SK-N-SH (cell line): Measurements from ENCODE around the gene TFPI. TPM values are rescaled to one million over a fixed set of nuclear protein-coding genes. Genes with fewer than 3 reads are reported as not detected.

Experiments used
- CTCF ChIA-PET: fragments of 300-600, 350-600 bp; formaldehyde crosslinking; extraction: SDS; loops from one replicate; lab custom pipeline; 2021; lab: Yijun Ruan, JAX
- POLR2A ChIA-PET: fragments of 350-600 bp; sonication (Branson Sonifier 250); formaldehyde crosslinking; extraction: SDS; loops from one replicate; lab custom pipeline; 2020; ENCODE audit warnings: antibody characterized with exemption, inconsistent platforms; lab: Yijun Ruan, JAX
- DNase-seq: peaks from one replicate; pipeline ENCODE4 v3.0.0; 2012
- H2AFZ ChIP-seq: fragments of 200-600 bp; sonication (generic); 2 replicates; pipeline ENCODE4 v1.8.1; 2016; ENCODE audit warnings: antibody characterized with exemption, mild to moderate bottlenecking, low read depth
- H3F3A ChIP-seq: fragments of 200-600 bp; sonication (generic); replicated peaks from 2 replicates; pipeline ENCODE3; 2016; ENCODE audit warnings: antibody characterized with exemption, mild to moderate bottlenecking; ENCODE audit not compliant: insufficient read depth
- H3K27ac ChIP-seq, 2 experiments: fragments of 200-500 bp in 1 of 2; fragments of 200-600 bp in 1 of 2; sonication (Bioruptor generic) in 1 of 2; sonication (generic), shearing (Covaris generic) in 1 of 2; 2 replicates each; pipeline versions ENCODE4 v1.5.1 to v1.6.1; 2014 to 2016; ENCODE audit warnings: low read depth in 2 of 2, inconsistent platforms in 1 of 2, low read length in 1 of 2, mild to moderate bottlenecking in 1 of 2, mixed read lengths in 1 of 2
- H3K27me3 ChIP-seq: fragments of 200-600 bp; sonication (generic), shearing (Covaris generic); 2 replicates; pipeline ENCODE4 v1.6.1; 2016; ENCODE audit warnings: mixed run types; ENCODE audit not compliant: insufficient read depth
- H3K36me3 ChIP-seq, 2 experiments: fragments of 200-500 bp in 1 of 2; fragments of 200-600 bp in 1 of 2; sonication (Bioruptor generic) in 1 of 2; sonication (generic) in 1 of 2; replicated peaks in 1 of 2; 2 replicates each; pipeline versions ENCODE3 to v1.5.1; 2014 to 2016; ENCODE audit warnings: low read length in 1 of 2, mild to moderate bottlenecking in 1 of 2; ENCODE audit not compliant: insufficient read depth in 2 of 2, control insufficient read depth in 1 of 2
- H3K4me1 ChIP-seq, 2 experiments: fragments of 200-500 bp in 1 of 2; fragments of 200-600 bp in 1 of 2; sonication (Bioruptor generic) in 1 of 2; sonication (generic), shearing (Covaris generic) in 1 of 2; 2 replicates each; pipeline versions ENCODE4 v1.5.1 to v1.6.1; 2014 to 2016; ENCODE audit warnings: low read depth in 1 of 2, low read length in 1 of 2, mixed run types in 1 of 2; ENCODE audit not compliant: insufficient read depth in 2 of 2, control insufficient read depth in 1 of 2
- H3K4me2 ChIP-seq: fragments of 200-600 bp; sonication (generic), shearing (Covaris generic); 2 replicates; pipeline ENCODE4 v1.6.1; 2017; ENCODE audit warnings: mixed run types
- H3K4me3 ChIP-seq, 2 experiments: fragments of 200-500 bp in 1 of 2; fragments of 200-600 bp in 1 of 2; sonication (Bioruptor generic) in 1 of 2; sonication (generic), shearing (Covaris generic) in 1 of 2; 2 replicates each; pipeline versions ENCODE4 v1.5.1 to v1.8.1; 2014 to 2016; ENCODE audit warnings: low read depth in 2 of 2, inconsistent platforms in 1 of 2, low read length in 1 of 2, mild to moderate bottlenecking in 1 of 2, mixed read lengths in 1 of 2, moderate library complexity in 1 of 2
- H3K79me2 ChIP-seq: fragments of 200-600 bp; sonication (generic); 2 replicates; pipeline ENCODE4 v1.8.1; 2017; ENCODE audit warnings: mild to moderate bottlenecking; ENCODE audit not compliant: insufficient read depth
- H3K9ac ChIP-seq: fragments of 200-600 bp; sonication (generic); 2 replicates; pipeline ENCODE4 v1.6.1; 2017; ENCODE audit warnings: mixed run types
- H3K9me2 ChIP-seq: fragments of 200-600 bp; sonication (generic); 2 replicates; pipeline ENCODE4 v1.6.1; 2017; ENCODE audit warnings: mixed run types
- H3K9me3 ChIP-seq: fragments of 200-600 bp; sonication (generic); 2 replicates; pipeline ENCODE4 v1.6.1; 2017; ENCODE audit warnings: mixed run types, mild to moderate bottlenecking, moderate library complexity
- H4K20me1 ChIP-seq: fragments of 200-600 bp; sonication (generic); 2 replicates; pipeline ENCODE4 v1.6.1; 2017; ENCODE audit warnings: mild to moderate bottlenecking, mixed run types; ENCODE audit not compliant: insufficient read depth
- CHD2 ChIP-seq: fragments of 150-350 bp; IDR thresholded peaks from 2 replicates; pipeline ENCODE4 v1.6.1; 2018; ENCODE audit warnings: low read length; ENCODE audit not compliant: partially characterized antibody
- CTCF ChIP-seq: fragments of 200-600 bp; sonication (generic); IDR thresholded peaks from 2 replicates; pipeline ENCODE4 v1.6.1; 2017; ENCODE audit warnings: antibody characterized with exemption, mild to moderate bottlenecking, moderate library complexity
- GABPA ChIP-seq: IDR thresholded peaks from 2 replicates; pipeline ENCODE4 v1.4.0; 2012; ENCODE audit warnings: low read depth, mild to moderate bottlenecking
- IRF3 ChIP-seq: fragments of 150-350 bp; IDR thresholded peaks from 2 replicates; pipeline ENCODE4 v1.6.1; 2016; ENCODE audit warnings: mild to moderate bottlenecking, low read depth, low read length
- RAD21 ChIP-seq: IDR thresholded peaks from 2 replicates; pipeline ENCODE4 v1.6.1; 2012; ENCODE audit warnings: mild to moderate bottlenecking, low read length
- RFX5 ChIP-seq: IDR thresholded peaks from 2 replicates; pipeline ENCODE4 v1.6.1; 2012; ENCODE audit warnings: mild to moderate bottlenecking, improper control_type of control experiment, low read length
- SIN3A ChIP-seq: IDR thresholded peaks from 2 replicates; pipeline ENCODE4 v1.6.1; 2012; ENCODE audit warnings: low read depth, mild to moderate bottlenecking, low read length, moderate library complexity, borderline replicate concordance
- WGBS: methylation state at CpG from one replicate; pipeline ENCODE4 v1.1.6; 2017; ENCODE audit warnings: low lambda C conversion rate; 5-methylcytosine and 5-hydroxymethylcytosine counted together
- polyA plus RNA-seq, 3 experiments: library from polyadenylated mRNA; depleted of rRNA; stranded (reverse); fragments of >200 nt; gene quantifications; 2 replicates each; pipeline ENCODE4 v1.2.3, GENCODE V29; 2012
- TF ChIP-seq, protein P1 (sequence below): IDR thresholded peaks from 2 replicates; pipeline ENCODE4 v1.4.0; 2012; ENCODE audit warnings: low read depth, borderline replicate concordance

TFPI gene
- polyA plus RNA-seq, 1 of the 3 experiments (the other 2 are of a cell fraction), result 2.1 TPM

GRCh38 chr2:187502467-187502866 lies 51.8 kb downstream of the TFPI start:
- WGBS, result 85% methylated on average over 2 of the region's 2 CpGs

More at GRCh38 chr2:187502467-187502866, 51.8 kb downstream of the TFPI start:
- H3K36me3 ChIP-seq, result no peaks in the 10 kb centered on the region
- ChIA-PET POLR2A (no interaction called here), CTCF (interaction anchor here (1.3 to 8.6 kb wide), 5 partner anchors 66 to 1910 kb away, joined by 3 to 335 read pairs (median 4); no protein-coding TSS in a partner anchor)
- no peaks in the 10 kb centered on the region for H3K27me3 ChIP-seq
- H3K27ac ChIP-seq, result no peak overlapping the region; a peak in 1 of 4 replicates
- peak overlapping the region; percentile 71; the same call in 1 of the 2 replicates for H2AFZ ChIP-seq
- no peaks in the 10 kb centered on the region for H3K9me3 ChIP-seq
- no peak for DNase-seq
- H3K9me2 ChIP-seq, result no peaks in the 10 kb centered on the region; the same call in 1 of the 2 replicates
- H3K4me1 ChIP-seq, result peaks cover 11 to 21% of the 10 kb centered on the region in 2 experiments
- H3K4me3 ChIP-seq, result no peak overlapping the region
- H3F3A ChIP-seq, result peaks cover 13% of the 10 kb centered on the region
- H3K4me2 ChIP-seq, result no peak overlapping the region
- no peaks in the 10 kb centered on the region for H3K79me2 ChIP-seq
- H4K20me1 ChIP-seq, result no peaks in the 10 kb centered on the region
- H3K9ac ChIP-seq, result no peak overlapping the region
- TF ChIP-seq GABPA (no peak), IRF3 (no peak), RAD21 (no peak), CHD2 (no peak), CTCF (no peak), RFX5 (no peak), SIN3A (no peak)
- TF ChIP-seq, protein P1, sequence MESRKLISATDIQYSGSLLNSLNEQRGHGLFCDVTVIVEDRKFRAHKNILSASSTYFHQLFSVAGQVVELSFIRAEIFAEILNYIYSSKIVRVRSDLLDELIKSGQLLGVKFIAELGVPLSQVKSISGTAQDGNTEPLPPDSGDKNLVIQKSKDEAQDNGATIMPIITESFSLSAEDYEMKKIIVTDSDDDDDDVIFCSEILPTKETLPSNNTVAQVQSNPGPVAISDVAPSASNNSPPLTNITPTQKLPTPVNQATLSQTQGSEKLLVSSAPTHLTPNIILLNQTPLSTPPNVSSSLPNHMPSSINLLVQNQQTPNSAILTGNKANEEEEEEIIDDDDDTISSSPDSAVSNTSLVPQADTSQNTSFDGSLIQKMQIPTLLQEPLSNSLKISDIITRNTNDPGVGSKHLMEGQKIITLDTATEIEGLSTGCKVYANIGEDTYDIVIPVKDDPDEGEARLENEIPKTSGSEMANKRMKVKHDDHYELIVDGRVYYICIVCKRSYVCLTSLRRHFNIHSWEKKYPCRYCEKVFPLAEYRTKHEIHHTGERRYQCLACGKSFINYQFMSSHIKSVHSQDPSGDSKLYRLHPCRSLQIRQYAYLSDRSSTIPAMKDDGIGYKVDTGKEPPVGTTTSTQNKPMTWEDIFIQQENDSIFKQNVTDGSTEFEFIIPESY, result no peak
